Right cardiac atrium (tissue), 5 donors: ENCODE data around the gene LIAS. TPM values are rescaled to one million over a fixed set of nuclear protein-coding genes. Genes with fewer than 3 reads are reported as not detected.

Experiments
- ATAC-seq, 2 donors: fragments of 200-7000 bp; cut with Tn5 transposase; one replicate each; pipeline versions ENCODE4 v1.8.0 to v1.9.1; 2020; ENCODE audit warnings: moderate library complexity in 2 of 2, mild to moderate bottlenecking in 1 of 2
- DNase-seq, 3 donors: peaks; one replicate each; pipeline ENCODE4 v3.0.0-alpha.2; 2020
- H3K27ac ChIP-seq: one replicate; pipeline ENCODE4 v1.5.1; 2013; ENCODE audit warnings: mild to moderate bottlenecking, low read length, control low read depth, moderate library complexity
- H3K27me3 ChIP-seq: one replicate; pipeline ENCODE4 v1.6.1; 2013; ENCODE audit not compliant: control insufficient read depth, insufficient read depth
- H3K4me1 ChIP-seq: one replicate; pipeline ENCODE4 v1.6.1; 2013; ENCODE audit warnings: low read length; ENCODE audit not compliant: control insufficient read depth, insufficient read depth
- H3K4me3 ChIP-seq: one replicate; pipeline ENCODE4 v1.5.1; 2013; ENCODE audit warnings: low read length, control low read depth
- H3K9me3 ChIP-seq: one replicate; pipeline ENCODE4 v1.6.1; 2013; ENCODE audit warnings: low read length; ENCODE audit not compliant: control insufficient read depth
- WGBS: extraction: QIAGEN DNeasy Blood & Tissue Kit; methylation state at CpG from one replicate; pipeline ENCODE4 v1.1.7; 2013; 5-methylcytosine and 5-hydroxymethylcytosine counted together
- intact Hi-C, 4 donors: fragments of 100-400 bp; cut with DNase I; formaldehyde crosslinking; loops; one replicate each; pipeline versions ENCODE4 v1.11.0 to v1.14.0; 2022 to 2023
- polyA plus RNA-seq: library from polyadenylated mRNA; stranded (reverse); fragments of 200-250 nt; gene quantifications from one replicate; pipeline ENCODE4 v1.2.3, GENCODE V29; 2013
- total RNA-seq, 4 donors: library from RNA; stranded (reverse); fragmentation: NEBNext Ultra II Directional; extraction: Animal tissue kit (Norgen Biotek cat#: 25700); gene quantifications; one replicate each; pipeline ENCODE4 v1.2.1, GENCODE V29; 2021
- donor health status: healthy with polysubstance abuse.
- donor health status: DM: no; HTN: yes; CAD: no.
- donor health status: DM: no; HTN: no; CAD: no.
- donor health status: DM: no; HTN: yes; CAD: no; lungs with severe emphysema.
- donor health status: DM: yes; HTN: yes; CAD: no.

LIAS gene
- total and polyA plus RNA-seq, 5 donors = 10.4 to 23.6 (median 20.9) TPM

DNA sequence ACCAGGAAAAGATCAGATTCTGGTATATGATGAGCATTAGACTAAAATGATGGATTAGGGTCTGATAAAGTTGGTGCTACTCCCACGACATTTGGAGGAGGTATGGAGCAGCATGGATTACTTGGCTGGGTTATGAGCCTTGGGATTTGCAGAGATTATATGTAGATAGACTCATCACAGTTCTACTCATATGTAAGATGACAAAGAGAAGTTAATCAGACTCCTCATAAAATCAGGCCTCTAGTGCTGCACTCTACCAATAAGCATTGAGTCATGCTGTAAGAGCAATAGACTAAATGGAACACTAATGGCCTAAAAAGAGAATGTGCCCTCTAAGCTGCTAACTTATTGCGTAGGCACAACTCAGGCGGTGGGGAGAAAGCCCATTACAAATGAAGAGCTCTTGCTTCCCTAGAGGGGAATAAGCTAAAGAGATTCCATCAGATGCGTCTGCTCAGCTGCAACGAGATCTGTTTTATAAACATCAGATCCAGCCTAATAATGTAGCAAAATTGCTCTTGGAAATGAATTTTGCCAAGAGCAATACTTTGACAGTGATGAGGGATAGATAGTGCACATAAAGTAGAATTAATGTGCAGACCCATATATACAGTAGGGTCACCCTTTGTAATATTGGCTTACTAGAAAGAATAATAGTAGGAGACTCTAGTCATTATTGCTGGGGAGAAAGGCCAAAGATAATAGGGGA, 17.5 kb downstream of the LIAS start:
- ATAC-seq = no peak
- Histone ChIP-seq H3K27ac (no peak overlapping the region), H3K4me3 (no peak overlapping the region), H3K27me3 (no peaks in the 10 kb centered on the region), H3K9me3 (no peaks in the 10 kb centered on the region), H3K4me1 (no peaks in the 10 kb centered on the region)
- DNase-seq = no peak
- intact Hi-C loops = no loop called here
- 78% methylated on average over 5 of the region's 5 CpGs for WGBS

DNA sequence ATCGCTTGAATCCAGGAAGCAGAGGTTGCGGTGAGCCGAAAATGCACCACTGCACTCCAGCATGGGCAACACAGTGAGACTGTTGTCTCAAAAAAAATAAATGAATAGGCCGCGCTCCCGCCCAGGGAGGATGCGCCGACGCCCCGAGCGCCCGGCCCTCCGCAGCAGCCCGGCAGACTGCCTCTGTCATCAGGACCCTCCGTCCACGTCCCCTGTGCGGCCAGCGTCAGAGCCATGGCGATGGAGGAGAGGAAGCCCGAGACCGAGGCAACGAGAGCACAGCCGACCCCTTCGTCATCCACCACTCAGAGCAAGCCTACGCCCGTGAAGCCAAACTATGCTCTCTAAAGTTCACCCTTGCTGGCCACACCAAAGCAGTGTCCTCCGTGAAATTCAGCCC, 21.4 kb downstream of the LIAS start:
- no peak for DNase-seq
- Histone ChIP-seq H3K27me3 (no peaks in the 10 kb centered on the region), H3K4me1 (no peaks in the 10 kb centered on the region), H3K9me3 (no peaks in the 10 kb centered on the region), H3K4me3 (no peak overlapping the region), H3K27ac (no peak overlapping the region)
- intact Hi-C loops = no loop called here
- 96% methylated on average over 27 of the region's 27 CpGs for WGBS
- ATAC-seq = no peak

DNA sequence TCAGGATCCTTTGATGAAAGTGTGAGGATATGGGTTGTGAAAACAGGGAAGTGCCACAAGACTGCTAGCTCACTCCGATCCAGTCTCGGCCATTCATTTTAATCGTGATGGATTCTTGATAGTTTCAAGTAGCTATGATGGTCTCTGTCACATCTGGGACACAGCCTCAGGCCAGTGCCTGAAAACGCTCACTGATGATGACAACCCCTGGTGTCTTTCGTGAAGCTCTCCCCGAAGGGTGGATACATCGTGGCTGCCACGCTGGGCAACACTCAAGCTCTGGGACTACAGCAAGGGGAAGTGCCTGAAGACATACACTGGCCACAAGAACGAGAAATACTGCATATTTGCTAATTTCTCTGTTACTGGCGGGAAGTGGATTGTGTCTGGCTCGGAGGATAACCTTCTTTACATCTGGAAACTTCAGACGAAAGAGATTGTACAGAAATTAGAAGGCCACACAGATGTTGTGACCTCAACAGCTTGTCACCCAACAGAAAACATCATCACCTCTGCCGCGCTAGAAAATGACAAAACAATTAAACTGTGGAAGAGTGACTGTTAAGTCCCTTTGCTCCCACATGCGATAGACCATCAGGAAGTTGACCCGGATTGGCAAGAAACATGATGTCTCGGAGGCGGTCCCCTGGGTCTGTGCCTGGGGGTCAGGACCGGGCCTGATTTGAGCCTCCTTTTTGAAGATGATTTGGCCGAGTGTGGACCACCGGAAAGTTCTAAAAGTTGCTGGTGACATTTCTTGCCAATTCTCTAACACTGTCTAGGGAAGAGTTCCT, 22.2 kb downstream of the LIAS start:
- ATAC-seq = peak in 1 of 2 donors; percentile 43
- no peak overlapping the region for H3K27ac ChIP-seq
- 73% methylated on average over 21 of the region's 21 CpGs for WGBS

DNA sequence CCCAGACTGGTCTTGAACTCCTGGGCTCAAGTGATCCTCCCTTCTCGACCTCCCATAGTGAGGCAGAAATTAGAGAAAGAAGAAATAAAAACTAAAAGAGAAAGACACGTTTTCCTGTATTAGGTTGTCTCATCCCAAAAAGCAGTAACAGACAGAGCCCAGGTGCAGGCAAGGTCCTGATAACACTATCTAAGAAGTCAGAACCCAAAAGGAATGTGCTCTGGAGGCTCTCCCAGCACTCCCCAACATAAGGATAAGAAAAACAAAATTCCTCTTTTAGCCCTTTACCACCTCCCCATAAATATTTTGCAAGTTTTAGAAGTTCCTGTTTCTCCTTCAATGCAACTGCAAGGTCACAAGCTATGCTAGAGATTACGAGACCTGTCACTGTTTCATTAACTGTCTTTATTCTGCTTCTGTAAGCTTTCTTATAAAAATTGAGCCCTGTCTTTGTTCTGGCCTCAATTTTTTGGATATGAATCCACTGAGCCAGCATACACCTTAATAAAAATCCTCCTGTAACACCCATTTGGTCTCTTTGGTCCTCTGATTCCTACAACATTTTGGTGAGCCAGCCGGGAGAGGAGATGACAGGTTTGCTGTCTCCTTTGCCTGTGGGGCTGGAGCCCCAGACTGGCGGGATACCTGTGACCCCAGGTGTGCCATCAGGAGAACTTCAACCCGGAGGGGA, 25.9 kb downstream of the LIAS start:
- no peaks in the 10 kb centered on the region for H3K9me3 ChIP-seq
- no peaks in the 10 kb centered on the region for H3K4me1 ChIP-seq
- intact Hi-C loops = no loop called here
- H3K4me3 ChIP-seq = no peak overlapping the region
- 79% methylated on average over 6 of the region's 6 CpGs for WGBS
- DNase-seq = no peak
- no peaks in the 10 kb centered on the region for H3K27me3 ChIP-seq
- ATAC-seq = no peak
- H3K27ac ChIP-seq = no peak overlapping the region

More for the DNA sequence above, 22.2 kb downstream of the LIAS start:
- Histone ChIP-seq H3K4me3 (no peak overlapping the region), H3K27me3 (no peaks in the 10 kb centered on the region), H3K9me3 (no peaks in the 10 kb centered on the region), H3K4me1 (no peaks in the 10 kb centered on the region)
- intact Hi-C loops = no loop called here
- DNase-seq = no peak

DNA sequence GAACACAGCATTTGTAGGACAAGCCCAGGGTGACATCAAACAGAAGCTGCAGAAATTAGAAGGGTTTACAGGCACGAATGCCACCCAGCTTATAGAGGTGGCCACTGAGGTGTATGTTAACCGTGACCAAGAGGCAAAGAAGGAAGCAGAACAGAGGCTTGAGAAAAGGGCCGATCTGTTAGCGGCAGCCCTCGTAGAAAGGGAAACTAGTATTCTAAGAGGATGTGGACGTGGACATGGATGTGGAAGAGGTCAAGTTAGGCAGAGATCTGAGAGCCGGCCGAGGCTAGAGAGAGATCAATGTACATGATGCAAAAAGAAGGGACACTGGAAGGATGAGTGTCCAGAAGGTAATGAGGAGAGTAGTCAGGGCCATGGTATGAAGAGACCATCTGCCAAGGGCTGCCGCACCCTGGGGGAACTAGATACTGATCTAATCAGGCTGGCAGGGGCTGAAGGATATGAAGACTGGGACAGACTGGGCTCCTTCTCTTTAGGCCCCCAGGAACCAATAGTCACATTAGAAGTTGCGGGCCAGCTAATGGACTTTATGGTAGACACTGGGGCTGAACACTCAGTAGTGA, 27.5 kb downstream of the LIAS start:
- intact Hi-C loops = no loop called here
- 77% methylated on average over 10 of the region's 10 CpGs for WGBS
- no peak overlapping the region for H3K27ac ChIP-seq
- no peak overlapping the region for H3K4me3 ChIP-seq
- no peaks in the 10 kb centered on the region for H3K4me1 ChIP-seq
- H3K9me3 ChIP-seq = no peaks in the 10 kb centered on the region
- DNase-seq (no peak), ATAC-seq (no peak)
- no peaks in the 10 kb centered on the region for H3K27me3 ChIP-seq

DNA sequence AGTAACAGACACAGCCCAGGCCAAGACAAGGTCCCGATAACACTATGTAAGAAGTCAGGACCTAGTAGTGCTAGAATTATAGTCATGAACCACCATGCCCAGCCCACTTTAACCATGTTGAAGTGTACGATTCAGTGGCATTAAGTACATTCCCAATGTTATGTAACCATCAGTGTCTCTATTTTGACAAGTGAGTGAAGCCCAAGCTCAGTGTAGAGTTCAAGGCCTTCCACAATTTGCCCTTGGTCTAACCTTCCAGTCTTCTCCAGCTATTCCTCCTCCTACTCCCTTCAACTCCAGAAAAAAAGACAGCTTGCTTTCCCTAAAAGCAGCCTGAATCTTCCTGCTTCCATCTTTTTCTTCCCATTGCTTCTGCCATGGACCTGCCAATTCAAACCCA, 31.5 kb downstream of the LIAS start:
- no peaks in the 10 kb centered on the region for H3K27me3 ChIP-seq
- WGBS = 91% methylated on average over 2 of the region's 2 CpGs

DNA sequence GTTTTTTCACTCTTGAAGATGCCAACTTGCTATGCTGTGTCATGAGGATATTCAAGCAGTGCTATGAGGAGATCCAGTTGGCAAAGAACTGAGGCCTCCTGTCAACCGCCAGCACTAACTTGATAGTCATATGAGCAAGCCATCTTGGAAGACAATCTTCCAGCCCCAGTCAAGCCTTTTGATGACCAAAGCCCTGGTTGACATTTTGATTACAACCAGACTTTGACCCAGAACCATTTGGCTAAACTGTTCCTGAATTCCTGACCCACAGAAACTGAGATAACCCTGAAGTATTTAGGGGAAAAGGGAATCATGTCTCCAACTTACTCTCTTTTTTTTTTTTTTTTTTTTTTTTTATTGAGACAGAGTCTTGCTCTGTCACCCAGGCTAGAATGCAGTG, 35.5 kb downstream of the LIAS start:
- DNase-seq (no peak), ATAC-seq (no peak)
- H3K27me3 ChIP-seq = no peaks in the 10 kb centered on the region
- no peaks in the 10 kb centered on the region for H3K4me1 ChIP-seq
- no peak overlapping the region for H3K27ac ChIP-seq
- WGBS = 86% methylated on average over 1 of the region's 1 CpG
- H3K4me3 ChIP-seq = no peak overlapping the region
- intact Hi-C loops = no loop called here
- no peaks in the 10 kb centered on the region for H3K9me3 ChIP-seq

More for the DNA sequence above, 31.5 kb downstream of the LIAS start:
- DNase-seq (no peak), ATAC-seq (no peak)
- H3K4me1 ChIP-seq = no peaks in the 10 kb centered on the region
- H3K9me3 ChIP-seq = no peaks in the 10 kb centered on the region
- no peak overlapping the region for H3K4me3 ChIP-seq
- H3K27ac ChIP-seq = no peak overlapping the region
- intact Hi-C loops = no loop called here

DNA sequence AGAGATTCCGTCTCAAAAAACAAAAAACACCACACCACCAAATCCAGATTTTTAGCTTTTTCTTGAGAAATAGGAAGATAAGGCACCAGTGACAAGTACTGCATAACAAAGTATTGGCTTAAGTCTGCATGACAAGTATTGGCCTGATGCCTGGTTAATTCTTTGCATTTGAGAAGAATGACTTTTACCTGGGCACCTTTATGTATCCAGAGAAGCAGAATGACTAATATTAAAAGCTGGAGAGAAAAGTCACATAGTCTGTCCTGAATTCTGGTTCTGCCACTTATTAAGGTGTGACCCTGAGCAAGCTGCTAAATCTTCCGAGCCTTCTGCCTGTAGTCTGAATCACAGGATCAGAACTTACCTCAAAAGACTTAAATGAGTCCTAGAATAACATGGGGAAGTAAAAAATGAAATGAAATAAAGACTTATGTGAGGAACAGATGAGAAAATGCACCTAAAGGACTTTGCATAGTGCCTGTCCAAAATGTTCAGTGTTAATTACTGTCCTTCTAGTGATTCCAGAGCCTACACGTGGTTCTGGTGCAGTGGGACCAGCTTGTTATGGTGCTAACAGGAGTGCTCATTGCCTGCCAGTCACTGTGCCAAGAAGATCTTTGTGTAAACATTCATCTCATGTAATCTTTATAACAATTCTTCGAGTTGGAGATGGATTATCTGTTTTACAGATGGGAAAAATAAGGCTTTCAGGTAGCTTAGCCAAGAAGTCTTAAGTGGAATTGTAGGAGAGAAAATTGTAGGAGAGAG, 36.8 kb downstream of the LIAS start:
- intact Hi-C loops = no loop called here
- H3K4me1 ChIP-seq = no peaks in the 10 kb centered on the region
- no peak for ATAC-seq
- WGBS = 65% methylated on average over 4 of the region's 4 CpGs
- DNase-seq = no peak
- H3K27me3 ChIP-seq = no peaks in the 10 kb centered on the region
- no peak overlapping the region for H3K4me3 ChIP-seq
- H3K9me3 ChIP-seq = no peaks in the 10 kb centered on the region
- no peak overlapping the region for H3K27ac ChIP-seq

DNA sequence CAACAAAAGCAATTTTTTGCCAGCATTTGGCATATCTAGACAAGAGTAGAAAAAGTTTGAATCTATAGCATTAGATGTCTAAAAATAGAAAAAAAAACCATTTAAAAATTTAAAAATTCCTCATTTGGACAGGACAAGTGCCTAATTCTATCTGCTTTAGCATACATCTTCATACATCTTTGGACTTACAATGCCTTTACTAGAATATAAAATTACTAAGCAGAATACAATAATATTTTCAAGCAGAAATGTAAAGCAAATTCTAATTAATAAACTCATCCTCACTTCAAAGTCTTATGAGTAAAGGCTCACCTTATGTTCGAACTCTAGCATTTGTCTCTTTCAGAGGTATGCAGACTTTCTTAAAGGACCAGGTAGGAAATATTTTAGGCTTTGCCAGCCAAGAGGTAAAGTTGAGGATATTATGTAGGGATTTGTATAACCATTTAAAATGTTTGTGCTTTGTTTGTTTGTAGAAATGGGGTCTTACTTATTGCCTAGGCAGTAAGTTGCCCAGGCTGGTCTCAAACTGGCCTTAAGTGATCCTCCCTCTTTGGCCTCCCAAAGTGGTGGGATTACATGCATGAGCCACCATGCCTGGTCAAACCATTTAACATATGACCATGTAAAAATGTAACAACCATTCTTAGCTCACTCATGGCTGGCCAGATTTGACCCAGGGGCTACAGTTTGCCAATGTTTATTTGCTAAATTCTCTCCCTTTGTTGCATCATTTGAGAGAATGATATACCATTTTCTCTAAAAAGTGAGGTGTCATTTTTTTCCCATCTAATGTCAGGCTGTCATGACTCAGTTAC, 39.3 kb downstream of the LIAS start:
- no peak for ATAC-seq
- WGBS = 87% methylated on average over 1 of the region's 1 CpG
- DNase-seq = no peak
- no peak overlapping the region for H3K4me3 ChIP-seq
- no peak overlapping the region for H3K27ac ChIP-seq
- H3K4me1 ChIP-seq = no peaks in the 10 kb centered on the region
- no peaks in the 10 kb centered on the region for H3K9me3 ChIP-seq
- intact Hi-C loops = no loop called here
- H3K27me3 ChIP-seq = no peaks in the 10 kb centered on the region

DNA sequence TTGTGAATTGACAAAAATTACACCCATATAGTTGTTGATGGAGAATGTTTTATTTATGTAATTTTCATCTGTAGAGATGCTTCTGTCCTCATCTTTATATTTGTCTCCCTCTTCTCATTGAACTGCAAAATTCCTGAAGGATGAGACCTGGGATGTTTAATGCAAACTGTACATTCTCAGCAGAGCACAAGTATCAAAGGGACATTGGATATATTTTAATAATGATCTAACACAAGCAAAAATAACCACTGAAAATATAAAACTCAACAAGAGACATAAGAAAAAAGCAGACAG, 39.8 kb downstream of the LIAS start:
- no peak for DNase-seq
- ATAC-seq = no peak
- H3K27me3 ChIP-seq = no peaks in the 10 kb centered on the region
- no peak overlapping the region for H3K27ac ChIP-seq
- no peak overlapping the region for H3K4me3 ChIP-seq
- H3K9me3 ChIP-seq = no peaks in the 10 kb centered on the region
- intact Hi-C loops = no loop called here
- H3K4me1 ChIP-seq = no peaks in the 10 kb centered on the region
